HL-60 (cell line): ENCODE data around the gene ABCC5.

Experiments
- DNase-seq, 2 experiments: peaks; one replicate each; pipeline ENCODE4 v3.0.0-alpha.2; 2010 to 2020; ENCODE audit warnings: low read depth in 1 of 2, low spot score in 1 of 2
- H3K27ac ChIP-seq: fragments of 250-450 bp; sonication (Bioruptor Pico); replicated peaks from 2 replicates; pipeline ENCODE4 v1.5.1; 2020; ENCODE audit warnings: mild to moderate bottlenecking, moderate library complexity
- H3K27me3 ChIP-seq: fragments of 250-450 bp; sonication (Bioruptor Pico); 2 replicates; pipeline ENCODE4 v1.5.1; 2021; ENCODE audit warnings: mild to moderate bottlenecking, moderate library complexity; ENCODE audit not compliant: insufficient read depth, poor library complexity, severe bottlenecking
- H3K4me3 ChIP-seq: replicated peaks from 2 replicates; pipeline ENCODE4 v1.5.1; 2011; ENCODE audit warnings: mild to moderate bottlenecking, control low read depth, low read length; ENCODE audit not compliant: insufficient read depth
- GABPA ChIP-seq: IDR thresholded peaks from 2 replicates; pipeline ENCODE4 v1.6.1; 2012; ENCODE audit warnings: low read depth
- POLR2AphosphoS5 ChIP-seq: IDR thresholded peaks from 2 replicates; pipeline ENCODE4 v1.6.1; 2012; ENCODE audit warnings: low read depth
- SPI1 ChIP-seq: IDR thresholded peaks from 2 replicates; pipeline ENCODE4 v1.6.1; 2012; ENCODE audit warnings: low read depth, mild to moderate bottlenecking, borderline replicate concordance
- TF ChIP-seq, protein P1 (sequence below): IDR thresholded peaks from 2 replicates; pipeline ENCODE4 v1.6.1; 2012; ENCODE audit warnings: low read depth; ENCODE audit not compliant: insufficient replicate concordance
- TF ChIP-seq, protein P2 (sequence below): IDR thresholded peaks from one replicate; pipeline ENCODE4 v1.5.1; 2011; ENCODE audit warnings: low read length, control low read depth, inconsistent platforms; ENCODE audit not compliant: insufficient read depth

ABCC5 gene

DNA sequence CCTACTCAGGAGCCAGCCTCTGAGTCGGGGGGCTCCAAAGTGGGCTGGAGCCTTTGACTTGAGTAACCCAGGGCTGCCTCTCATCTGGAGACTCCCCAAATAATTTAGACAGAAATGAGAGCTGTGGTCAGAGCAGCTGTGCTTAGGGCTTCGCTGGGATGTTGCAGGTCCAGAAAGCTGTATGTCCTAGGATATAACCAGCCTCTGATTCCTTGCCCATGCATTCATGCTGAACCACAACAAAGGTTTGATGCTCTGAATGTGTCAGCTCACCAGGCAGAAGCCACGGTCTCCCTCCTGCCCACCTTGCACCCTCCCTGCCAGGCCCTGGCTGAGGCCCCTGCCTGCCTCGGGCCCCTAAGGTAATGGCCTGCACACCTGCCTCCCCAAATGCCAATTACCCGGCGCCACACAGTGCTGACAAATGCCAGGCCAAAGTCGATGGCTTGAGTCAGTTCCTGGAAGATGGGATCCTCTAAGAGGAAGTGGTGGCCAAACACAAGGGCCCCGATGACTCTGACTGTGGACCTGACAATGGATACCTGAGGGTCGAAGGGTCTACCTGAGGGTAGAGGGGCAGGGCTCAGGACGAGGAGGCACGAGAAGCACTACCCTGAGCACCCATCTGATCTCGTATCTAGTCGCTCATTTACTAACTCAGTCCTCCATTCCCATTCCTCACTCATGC lies 111.3 kb downstream of the ABCC5 start:
- DNase-seq = no peak
- Histone ChIP-seq H3K27me3 (no peaks in the 10 kb centered on the region), H3K27ac (no peak overlapping the region), H3K4me3 (no peak overlapping the region)
- TF ChIP-seq, protein P1, sequence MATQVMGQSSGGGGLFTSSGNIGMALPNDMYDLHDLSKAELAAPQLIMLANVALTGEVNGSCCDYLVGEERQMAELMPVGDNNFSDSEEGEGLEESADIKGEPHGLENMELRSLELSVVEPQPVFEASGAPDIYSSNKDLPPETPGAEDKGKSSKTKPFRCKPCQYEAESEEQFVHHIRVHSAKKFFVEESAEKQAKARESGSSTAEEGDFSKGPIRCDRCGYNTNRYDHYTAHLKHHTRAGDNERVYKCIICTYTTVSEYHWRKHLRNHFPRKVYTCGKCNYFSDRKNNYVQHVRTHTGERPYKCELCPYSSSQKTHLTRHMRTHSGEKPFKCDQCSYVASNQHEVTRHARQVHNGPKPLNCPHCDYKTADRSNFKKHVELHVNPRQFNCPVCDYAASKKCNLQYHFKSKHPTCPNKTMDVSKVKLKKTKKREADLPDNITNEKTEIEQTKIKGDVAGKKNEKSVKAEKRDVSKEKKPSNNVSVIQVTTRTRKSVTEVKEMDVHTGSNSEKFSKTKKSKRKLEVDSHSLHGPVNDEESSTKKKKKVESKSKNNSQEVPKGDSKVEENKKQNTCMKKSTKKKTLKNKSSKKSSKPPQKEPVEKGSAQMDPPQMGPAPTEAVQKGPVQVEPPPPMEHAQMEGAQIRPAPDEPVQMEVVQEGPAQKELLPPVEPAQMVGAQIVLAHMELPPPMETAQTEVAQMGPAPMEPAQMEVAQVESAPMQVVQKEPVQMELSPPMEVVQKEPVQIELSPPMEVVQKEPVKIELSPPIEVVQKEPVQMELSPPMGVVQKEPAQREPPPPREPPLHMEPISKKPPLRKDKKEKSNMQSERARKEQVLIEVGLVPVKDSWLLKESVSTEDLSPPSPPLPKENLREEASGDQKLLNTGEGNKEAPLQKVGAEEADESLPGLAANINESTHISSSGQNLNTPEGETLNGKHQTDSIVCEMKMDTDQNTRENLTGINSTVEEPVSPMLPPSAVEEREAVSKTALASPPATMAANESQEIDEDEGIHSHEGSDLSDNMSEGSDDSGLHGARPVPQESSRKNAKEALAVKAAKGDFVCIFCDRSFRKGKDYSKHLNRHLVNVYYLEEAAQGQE = no peak
- peak; percentile 61; the same call in 1 of the 2 replicates for TF ChIP-seq SPI1
- TF ChIP-seq GABPA = no peak

GRCh38 chr3:183904833-183905780 lies 112.6 kb downstream of the ABCC5 start:
- no peak for TF ChIP-seq SPI1
- TF ChIP-seq, protein P1 = peak; percentile 75
- Histone ChIP-seq H3K27me3 (no peaks in the 10 kb centered on the region), H3K27ac (no peak overlapping the region), H3K4me3 (no peak overlapping the region)
- DNase-seq = no peak

- no peak for TF ChIP-seq POLR2AphosphoS5
- TF ChIP-seq, protein P2, sequence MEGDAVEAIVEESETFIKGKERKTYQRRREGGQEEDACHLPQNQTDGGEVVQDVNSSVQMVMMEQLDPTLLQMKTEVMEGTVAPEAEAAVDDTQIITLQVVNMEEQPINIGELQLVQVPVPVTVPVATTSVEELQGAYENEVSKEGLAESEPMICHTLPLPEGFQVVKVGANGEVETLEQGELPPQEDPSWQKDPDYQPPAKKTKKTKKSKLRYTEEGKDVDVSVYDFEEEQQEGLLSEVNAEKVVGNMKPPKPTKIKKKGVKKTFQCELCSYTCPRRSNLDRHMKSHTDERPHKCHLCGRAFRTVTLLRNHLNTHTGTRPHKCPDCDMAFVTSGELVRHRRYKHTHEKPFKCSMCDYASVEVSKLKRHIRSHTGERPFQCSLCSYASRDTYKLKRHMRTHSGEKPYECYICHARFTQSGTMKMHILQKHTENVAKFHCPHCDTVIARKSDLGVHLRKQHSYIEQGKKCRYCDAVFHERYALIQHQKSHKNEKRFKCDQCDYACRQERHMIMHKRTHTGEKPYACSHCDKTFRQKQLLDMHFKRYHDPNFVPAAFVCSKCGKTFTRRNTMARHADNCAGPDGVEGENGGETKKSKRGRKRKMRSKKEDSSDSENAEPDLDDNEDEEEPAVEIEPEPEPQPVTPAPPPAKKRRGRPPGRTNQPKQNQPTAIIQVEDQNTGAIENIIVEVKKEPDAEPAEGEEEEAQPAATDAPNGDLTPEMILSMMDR = no peak
- no peak for TF ChIP-seq GABPA
- TF ChIP-seq, protein P1 = no peak
- no peak for TF ChIP-seq SPI1
- peaks cover 2% of the 10 kb centered on the region for H3K27me3 ChIP-seq
- H3K4me3 ChIP-seq = no peak overlapping the region
- no peak for DNase-seq
- no peak overlapping the region for H3K27ac ChIP-seq
Observed at GRCh38 chr3:183898028-183898431, 119.7 kb downstream of the ABCC5 start.

GRCh38 chr3:183897606-183898005 lies 120.1 kb downstream of the ABCC5 start:
- no peak overlapping the region for H3K27ac ChIP-seq
- DNase-seq = no peak
- no peak overlapping the region for H3K4me3 ChIP-seq
- TF ChIP-seq, protein P1 = no peak
- TF ChIP-seq POLR2AphosphoS5 (no peak), GABPA (no peak), SPI1 (no peak)
- TF ChIP-seq, protein P2 = no peak
- peaks cover 2% of the 10 kb centered on the region for H3K27me3 ChIP-seq
